Measurements from ENCODE around the gene PARD6G.

Gene PARD6G

DNA sequence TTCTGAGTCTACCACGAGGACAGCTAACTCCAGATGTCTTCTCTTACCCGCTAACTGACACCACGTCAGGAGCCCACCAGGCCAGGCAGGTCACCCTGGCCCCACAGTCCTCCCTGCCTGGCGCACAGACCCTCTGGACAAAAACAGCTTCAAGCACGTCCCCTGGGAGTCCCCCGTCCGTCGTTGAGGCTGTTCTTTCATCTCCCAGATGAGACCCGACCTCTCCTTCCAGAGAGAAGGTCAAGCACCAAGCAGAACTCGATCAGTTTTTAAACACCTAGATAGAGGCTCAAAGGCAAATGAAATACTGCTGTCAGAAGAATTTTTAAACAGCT, 57.8 kb downstream of the PARD6G start:
- no peak for DNase-seq

- DNase-seq: no peak
These were observed 58.4 kb downstream of the PARD6G start for GRCh38 chr18:80188643-80189530.

- DNase-seq: no peak
These were observed 59.2 kb downstream of the PARD6G start for GRCh38 chr18:80187956-80188642.

GRCh38 chr18:80185545-80185944, 61.8 kb downstream of the PARD6G start:
- no peak for DNase-seq

DNA sequence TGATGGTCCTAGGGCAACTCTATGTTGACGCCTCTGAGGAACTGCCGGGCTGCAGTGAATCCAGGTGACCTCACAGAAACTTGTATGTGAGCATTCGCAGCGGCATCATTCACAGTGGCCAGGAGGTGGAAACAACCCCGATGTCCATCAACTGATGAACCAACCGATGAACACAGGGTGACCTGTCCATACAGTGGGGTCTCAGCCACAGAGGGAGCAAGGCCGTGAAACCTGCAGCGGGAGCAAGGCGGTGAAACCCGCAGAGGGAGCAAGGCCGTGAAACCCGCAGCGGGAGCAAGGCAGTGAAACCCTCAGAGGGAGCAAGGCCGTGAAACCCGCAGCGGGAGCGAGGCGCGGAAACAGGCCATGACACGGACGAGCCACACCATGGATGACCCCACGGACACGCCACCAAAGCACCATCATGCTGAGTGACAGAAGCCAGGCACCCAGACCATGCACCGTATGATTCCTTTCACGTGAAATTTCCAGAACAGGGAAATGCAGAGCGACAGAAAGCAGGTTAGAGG, 63.0 kb downstream of the PARD6G start:
- no peak for DNase-seq

DNA sequence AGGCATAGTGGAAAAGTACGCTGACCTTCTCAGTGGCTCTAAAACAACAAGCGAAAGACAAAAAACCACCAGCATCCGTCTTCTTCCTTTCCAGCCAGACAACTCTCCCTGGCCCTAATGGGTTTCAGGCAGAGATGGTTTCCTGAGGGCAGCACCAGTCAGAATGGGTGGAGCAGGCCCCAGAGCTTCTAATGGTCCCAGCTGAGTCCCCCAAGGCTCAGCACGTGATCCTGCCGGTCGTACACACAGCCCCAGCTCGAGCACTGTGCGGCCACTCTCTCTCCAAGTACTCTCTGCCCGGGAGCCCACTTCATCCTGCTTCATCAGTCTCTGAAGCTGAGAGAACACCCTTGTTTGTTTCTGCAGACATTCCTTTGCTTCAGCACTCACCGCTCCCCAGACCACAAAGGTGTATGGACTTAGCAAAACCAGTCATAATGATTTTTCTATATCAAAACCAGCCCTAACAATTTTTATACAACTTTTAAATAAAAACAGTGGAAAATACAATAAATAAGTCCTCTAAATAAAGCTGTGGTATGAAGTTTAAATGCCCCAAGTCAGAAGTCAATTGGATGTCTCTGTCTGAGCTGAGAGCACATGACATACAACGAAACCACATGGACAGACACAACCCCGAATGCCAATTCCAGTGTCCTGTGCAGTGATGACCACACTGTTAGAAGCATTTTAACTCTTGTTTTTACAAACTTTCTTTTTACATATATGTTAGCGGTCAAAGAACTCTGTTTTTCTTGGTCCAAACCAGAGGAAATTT, 63.9 kb downstream of the PARD6G start:
- no peak for DNase-seq

DNA sequence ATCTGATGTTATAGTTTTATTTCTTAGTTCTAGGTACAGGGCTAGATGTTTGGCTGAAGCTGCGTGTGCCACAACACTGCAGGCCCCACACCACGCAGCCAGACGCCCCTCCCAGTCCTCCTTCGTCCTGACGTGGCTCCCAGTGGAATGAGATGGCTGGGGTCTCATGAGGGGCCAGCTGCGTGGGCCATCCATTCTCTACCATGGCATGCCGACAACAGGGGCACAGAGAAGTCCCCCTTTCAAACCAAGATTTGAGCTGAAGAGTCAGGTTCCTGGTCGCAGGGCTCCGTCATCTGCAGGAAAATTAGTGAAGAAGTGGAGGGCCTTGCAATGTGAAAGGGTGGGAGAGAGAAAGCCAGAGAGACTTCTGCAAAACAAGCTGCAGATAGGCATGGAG, 64.5 kb downstream of the PARD6G start:
- DNase-seq: no peak

GRCh38 chr18:80181642-80182461, 65.5 kb downstream of the PARD6G start:
- DNase-seq: no peak

DNA sequence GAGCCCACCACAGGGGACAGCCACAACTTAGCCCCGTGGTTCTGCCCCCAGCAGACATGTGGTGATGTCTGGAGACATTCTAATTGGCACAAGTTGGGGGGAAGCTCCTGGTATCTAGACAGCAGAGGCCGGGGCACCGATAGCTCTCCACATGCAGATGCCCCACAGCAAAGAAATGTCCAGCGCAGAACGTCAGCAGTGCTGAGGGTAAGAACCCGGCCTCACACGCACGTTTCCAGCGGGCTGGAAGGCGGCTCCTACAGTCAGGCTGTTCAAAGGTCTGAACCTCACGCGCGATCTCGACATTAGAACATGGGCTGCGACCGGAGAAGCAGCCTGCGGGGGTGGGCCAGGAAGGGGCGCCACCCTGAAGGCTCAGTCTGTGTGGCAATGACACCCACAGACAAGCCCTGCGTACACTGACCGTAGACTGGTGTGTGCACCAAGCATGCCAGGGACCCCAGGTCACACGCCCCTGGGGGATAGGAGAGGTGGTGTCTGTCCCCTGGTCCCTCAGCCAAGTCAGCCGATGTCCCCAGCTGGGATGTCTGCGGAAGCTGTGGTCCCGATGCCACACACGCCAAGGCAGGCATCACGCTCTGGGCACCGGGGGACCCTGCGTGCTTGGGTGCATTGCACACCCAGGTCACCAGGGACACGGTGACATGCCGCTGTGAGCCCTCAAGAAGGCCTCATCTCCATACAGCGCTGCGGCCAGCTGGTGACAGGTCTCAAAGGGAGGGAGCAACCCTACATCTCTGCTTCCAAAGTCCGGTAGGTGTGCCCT, 66.3 kb downstream of the PARD6G start:
- no peak for DNase-seq

DNA sequence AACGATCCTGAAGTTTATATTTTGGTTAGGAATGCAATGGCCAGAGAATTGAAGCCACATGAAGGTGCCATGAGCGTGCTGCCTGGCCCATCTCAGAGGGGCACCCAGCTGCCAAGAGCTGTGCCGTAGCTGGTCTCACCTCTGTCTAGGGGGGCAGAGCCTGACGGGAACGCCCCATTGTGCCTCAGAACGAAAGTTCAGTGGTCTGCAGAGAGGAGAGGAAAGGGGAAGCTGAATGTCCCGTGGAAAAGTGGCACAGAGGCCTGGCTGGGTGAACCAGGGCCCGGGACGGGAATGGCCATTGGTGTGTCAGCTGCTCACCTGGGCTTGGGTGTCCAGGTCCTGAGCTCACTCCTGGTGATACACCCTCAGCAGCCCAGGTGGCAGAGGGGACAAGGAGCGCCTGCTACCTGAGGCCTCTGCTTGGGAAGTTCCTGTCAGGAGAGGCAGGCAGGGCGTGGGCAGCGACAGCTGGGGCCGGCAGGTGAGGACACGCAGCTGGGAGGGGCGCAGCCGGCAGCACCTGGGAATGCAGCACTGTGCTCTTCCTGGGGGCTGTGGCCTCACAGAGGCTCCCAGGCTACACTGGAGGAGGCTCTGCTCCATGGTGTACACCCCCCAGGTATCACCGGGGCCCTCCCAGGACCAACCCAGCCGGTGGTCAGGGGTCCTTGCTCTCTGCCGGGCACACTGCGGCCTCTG, 67.3 kb downstream of the PARD6G start:
- DNase-seq: no peak

DNA sequence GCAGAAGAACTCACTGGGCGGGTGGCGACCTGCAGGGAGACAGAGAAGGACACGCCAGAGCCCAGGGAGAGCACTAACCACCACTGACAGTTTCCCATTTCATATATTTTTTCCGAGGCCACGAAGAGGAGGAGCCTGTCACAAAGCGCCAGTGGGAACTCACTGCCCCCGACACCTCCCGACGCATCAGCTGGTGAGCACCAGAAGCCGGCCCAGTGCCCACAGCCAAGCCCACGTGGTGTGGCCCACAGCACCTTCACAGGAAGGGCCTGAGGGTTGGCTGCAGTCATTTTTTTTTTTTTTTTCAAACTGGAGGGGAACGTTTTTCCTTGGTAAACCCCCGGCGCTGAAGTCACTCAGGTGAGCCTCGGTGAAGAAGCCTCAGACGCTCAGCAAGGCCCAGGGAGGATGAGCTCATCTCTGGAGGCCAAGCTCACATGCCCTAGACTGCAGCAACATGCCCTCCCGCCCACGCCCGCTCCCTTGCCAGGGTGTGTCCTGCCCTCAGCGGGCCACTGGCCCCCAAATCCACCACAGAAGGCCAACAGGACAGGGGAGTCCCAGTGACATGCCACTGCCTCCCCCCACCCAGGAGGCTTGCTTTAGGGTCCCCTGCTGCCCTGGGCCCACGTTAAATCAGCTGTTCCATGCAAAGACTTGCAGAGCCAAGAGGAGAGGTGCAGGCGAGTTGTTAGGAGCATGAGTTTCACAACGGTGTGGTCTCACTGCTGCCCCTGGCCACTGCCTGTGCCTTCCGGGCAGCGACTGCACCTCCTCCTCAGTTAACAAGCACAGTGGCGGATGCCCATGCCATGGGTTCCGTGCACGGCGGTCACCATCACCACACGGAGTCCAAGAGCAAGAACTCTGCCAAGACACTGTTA, 68.1 kb downstream of the PARD6G start:
- DNase-seq: no peak

GRCh38 chr18:80177128-80177527, 70.2 kb downstream of the PARD6G start:
- DNase-seq: no peak

DNA sequence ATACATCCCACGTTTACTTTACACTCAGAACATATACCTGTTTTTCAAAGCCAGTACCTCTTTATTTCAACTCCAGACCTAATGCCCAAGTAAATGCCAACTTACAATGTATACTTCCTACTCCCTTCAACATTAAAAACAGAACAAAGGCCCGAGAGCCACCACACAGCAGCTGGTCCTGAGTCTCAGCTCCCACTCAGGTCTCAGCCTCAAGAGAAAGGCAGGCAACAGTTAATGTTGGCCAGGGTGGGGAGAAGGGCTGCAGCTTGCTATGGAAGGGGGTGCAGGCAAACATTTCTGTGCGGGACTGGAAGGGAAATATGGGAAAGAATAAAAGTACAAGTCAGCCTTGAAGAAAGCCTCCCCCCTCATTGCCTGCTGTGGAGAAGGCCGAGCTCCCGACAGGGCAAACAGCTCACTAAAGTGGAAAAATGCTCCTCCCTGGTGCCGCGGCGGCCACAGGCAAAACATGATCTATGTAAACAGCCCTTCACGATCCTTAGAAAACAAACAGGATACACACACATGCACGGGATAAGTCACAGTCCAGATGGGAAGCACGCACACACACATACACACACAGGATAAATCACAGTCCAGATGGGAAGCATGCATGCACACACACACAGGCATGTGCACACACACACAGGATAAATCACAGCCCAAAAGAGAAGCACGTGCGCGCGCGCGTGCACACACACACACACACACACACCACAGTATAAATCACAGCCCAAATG, 70.8 kb downstream of the PARD6G start:
- peak; percentile 66 for DNase-seq

- DNase-seq: no peak
These were observed 71.7 kb downstream of the PARD6G start for GRCh38 chr18:80175451-80176204.

DNA sequence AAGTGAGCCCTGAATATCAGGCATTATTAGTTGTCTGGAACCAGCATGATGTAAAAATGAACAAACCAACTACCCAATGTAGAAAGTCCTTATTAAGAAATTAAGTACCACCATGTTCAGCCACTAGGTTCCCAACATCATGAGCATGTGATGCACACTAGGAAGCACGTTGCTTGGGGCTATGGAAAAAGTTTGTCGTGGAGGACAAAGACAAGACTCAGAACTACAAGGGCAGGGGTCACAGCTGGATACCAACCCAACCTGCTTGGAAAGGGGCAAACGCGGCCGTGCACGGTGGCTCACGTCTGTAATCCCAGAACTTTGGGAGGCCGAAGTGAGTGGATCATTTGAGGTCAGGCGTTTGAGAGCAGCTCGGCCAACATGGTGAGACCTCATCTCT, 74.3 kb downstream of the PARD6G start:
- DNase-seq: no peak

DNA sequence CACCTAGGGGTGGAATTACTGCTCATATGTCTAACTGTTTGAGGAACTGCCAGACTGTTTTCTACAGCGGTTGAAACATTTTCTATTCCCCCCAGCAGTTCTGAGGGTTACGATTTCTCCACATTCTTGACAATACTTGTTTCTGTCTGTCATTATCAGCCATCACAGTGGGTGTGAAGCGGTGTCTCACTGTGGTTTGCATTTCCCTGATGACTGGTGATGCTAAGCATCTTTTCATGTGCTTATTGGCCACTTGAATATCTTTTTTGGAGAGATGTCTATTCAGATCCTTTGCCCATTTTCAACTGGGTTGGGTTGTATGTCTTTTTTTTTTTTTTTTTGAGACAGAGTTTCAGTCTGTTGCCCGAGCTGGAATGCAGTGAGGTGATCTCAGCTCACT, 75.3 kb downstream of the PARD6G start:
- DNase-seq: peak; percentile 62

DNA sequence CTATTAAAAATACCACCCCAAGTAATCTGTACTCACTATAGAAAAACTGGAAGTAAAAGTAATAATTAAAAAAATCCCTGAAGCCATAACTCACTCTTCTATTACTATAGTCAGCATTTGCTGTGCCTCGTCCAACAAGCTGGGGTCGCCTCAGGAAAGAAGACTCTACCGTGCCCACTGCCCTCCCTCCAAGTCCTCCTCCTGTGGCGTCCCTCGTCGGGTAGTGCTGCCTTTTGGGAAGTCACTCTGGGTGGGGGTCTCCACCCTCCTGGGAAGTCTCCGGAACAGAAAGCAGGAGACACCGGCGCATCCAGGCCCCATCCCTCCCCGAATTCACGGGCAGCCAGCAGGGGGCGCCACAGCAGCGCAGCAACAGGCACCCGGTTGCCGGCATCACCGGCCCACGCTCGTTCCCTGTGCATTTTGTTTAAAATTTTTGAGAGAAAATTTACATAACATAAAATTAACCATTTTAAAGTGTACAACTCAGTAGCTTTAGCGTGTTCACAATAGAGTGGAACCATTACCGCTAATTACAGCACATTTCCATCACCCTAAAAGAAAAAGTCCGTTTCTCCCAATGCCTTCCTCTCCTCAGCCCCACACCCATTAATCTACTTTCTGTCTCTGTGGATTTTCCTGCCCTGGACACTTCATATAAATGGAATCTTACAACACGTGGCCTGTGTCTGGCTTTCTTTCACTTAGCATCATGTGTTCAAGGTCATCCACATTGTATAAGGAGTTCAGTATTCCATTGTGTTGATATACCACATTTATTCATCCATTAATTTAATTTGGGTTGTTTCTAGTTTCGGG, 76.1 kb downstream of the PARD6G start:
- peak; percentile 86 for DNase-seq
